NCI-H526 (cell line): ENCODE data around the gene MYMX.
"Not testable (repeated sequence)": the region's sequence is repeated elsewhere in the genome, so short reads cannot be mapped to it uniquely, and the experiment has no call there.

Source experiments
- DNase-seq, 2 experiments: peaks; one replicate each; lab custom pipeline; 2025; lab: John Stamatoyannopoulos, UW

The MYMX gene

GRCh38 chr6:44216677-44217331 is at the start of gene MYMX:
Gene MYMX (plus strand): TSS chr6:44216926. CDS start chr6:44217472, 546 bp downstream.
- peak; percentile 51 to 82 for DNase-seq

GRCh38 chr6:44167567-44167966 is 49.2 kb upstream of the MYMX start:
- DNase-seq, result no peak

- no peak for DNase-seq
These were observed 47.6 kb upstream of the MYMX start for GRCh38 chr6:44169154-44169553.

GRCh38 chr6:44169886-44170570 is 46.7 kb upstream of the MYMX start:
- DNase-seq, result no peak

GRCh38 chr6:44171899-44172546 is 44.7 kb upstream of the MYMX start:
- DNase-seq, result no peak

GRCh38 chr6:44172731-44173500 is 43.8 kb upstream of the MYMX start:
- peak; percentile 54 to 91 for DNase-seq

GRCh38 chr6:44176130-44176761 is 40.5 kb upstream of the MYMX start:
- no peak for DNase-seq

GRCh38 chr6:44176762-44177509 is 39.8 kb upstream of the MYMX start:
- no peak for DNase-seq

- DNase-seq, result no peak
These were observed 38.9 kb upstream of the MYMX start for GRCh38 chr6:44177691-44178423.

GRCh38 chr6:44178424-44179071 is 38.2 kb upstream of the MYMX start:
- DNase-seq, result no peak

- no peak for DNase-seq
These were observed 37.6 kb upstream of the MYMX start for GRCh38 chr6:44179072-44179536.

GRCh38 chr6:44179648-44180047 is 37.1 kb upstream of the MYMX start:
- DNase-seq, result no peak

- DNase-seq, result no peak
These were observed 36.3 kb upstream of the MYMX start for GRCh38 chr6:44180406-44180805.

GRCh38 chr6:44180886-44181285 is 35.8 kb upstream of the MYMX start:
- DNase-seq, result no peak

GRCh38 chr6:44181784-44182183 is 34.9 kb upstream of the MYMX start:
- DNase-seq, result not testable (repeated sequence)

GRCh38 chr6:44182911-44183390 is 33.8 kb upstream of the MYMX start:
- DNase-seq, result no peak

- no peak for DNase-seq
These were observed 32.9 kb upstream of the MYMX start for GRCh38 chr6:44183783-44184182.

- peak in 1 of 2 experiments; percentile 28 for DNase-seq
These were observed 31.4 kb upstream of the MYMX start for GRCh38 chr6:44185356-44185755.

GRCh38 chr6:44185953-44186634 is 30.6 kb upstream of the MYMX start:
- no peak for DNase-seq
